ENCODE data around the gene WDR86. TPM values are rescaled to one million over a fixed set of nuclear protein-coding genes. Genes with fewer than 3 reads are reported as not detected.
A peak's percentile ranks its signal among the peaks of the same experiment; 100 is the strongest.

The WDR86 gene, protein sequence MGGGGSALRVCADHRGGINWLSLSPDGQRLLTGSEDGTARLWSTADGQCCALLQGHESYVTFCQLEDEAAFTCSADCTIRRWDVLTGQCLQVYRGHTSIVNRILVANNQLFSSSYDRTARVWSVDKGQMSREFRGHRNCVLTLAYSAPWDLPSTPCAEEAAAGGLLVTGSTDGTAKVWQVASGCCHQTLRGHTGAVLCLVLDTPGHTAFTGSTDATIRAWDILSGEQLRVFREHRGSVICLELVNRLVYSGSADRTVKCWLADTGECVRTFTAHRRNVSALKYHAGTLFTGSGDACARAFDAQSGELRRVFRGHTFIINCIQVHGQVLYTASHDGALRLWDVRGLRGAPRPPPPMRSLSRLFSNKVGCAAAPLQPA
- total RNA-seq, result 19.4 TPM

DNA sequence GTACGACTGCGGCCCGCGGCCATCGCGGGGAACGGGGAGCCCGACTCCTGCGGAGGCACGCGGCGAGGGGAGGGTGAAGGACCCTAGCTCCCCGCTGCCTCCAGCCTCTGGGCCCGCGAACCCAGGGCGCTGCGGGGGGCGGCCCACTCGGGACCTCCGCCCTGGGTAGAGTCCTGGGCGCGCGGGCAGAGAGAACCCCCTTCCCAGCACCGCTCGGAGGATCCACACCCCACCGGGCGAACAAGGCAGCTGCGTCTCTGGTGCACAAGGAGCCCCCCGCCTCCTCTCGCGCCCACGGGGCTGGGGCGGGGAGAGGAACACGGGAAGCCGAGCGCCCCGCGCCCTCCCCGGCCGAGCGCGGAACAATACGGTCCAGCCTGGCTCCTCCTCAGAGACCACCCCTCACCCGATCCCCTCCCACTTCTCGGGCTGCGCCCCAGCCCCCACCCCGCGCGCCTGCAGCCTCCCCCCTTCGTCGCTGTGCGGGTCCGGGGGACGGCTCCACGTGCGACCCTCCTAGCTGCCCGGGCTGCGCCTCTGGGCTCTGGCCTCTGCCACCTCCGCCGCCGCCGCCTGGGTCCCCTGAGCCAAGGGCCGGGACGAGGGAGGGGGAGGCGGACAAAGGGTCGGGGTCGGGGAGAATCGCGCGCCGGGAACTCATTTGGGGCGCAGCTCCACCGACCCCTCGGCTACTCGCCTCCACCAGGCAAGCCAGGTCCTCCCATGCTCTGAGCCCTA lies at the start of gene WDR86:
TSS of gene WDR86 (minus strand) at position 372 of the 738 bp plus-strand sequence. CDS start 449 bp downstream, outside the sequence.
- Histone ChIP-seq H3K27ac (peak within 1 kb of the TSS; percentile 81), H3K4me1 (peaks cover 21% of the 10 kb centered on the region), H3K4me3 (peak within 1 kb of the TSS; percentile 62 to 80), H3K9me3 (no peaks in the 10 kb centered on the region), H3K36me3 (no peaks in the 10 kb centered on the region), H3K27me3 (no peaks in the 10 kb centered on the region)
- TF ChIP-seq POLR2A (IDR thresholded peaks at IDR 0.05), result peak in 1 of 2 donors; percentile 21
- TF ChIP-seq, protein P1, sequence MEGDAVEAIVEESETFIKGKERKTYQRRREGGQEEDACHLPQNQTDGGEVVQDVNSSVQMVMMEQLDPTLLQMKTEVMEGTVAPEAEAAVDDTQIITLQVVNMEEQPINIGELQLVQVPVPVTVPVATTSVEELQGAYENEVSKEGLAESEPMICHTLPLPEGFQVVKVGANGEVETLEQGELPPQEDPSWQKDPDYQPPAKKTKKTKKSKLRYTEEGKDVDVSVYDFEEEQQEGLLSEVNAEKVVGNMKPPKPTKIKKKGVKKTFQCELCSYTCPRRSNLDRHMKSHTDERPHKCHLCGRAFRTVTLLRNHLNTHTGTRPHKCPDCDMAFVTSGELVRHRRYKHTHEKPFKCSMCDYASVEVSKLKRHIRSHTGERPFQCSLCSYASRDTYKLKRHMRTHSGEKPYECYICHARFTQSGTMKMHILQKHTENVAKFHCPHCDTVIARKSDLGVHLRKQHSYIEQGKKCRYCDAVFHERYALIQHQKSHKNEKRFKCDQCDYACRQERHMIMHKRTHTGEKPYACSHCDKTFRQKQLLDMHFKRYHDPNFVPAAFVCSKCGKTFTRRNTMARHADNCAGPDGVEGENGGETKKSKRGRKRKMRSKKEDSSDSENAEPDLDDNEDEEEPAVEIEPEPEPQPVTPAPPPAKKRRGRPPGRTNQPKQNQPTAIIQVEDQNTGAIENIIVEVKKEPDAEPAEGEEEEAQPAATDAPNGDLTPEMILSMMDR (IDR thresholded peaks at IDR 0.05), result no peak
- intact Hi-C loops (cut with DNase I), result no loop called here
- DNase-seq (ENCODE audit: extremely low spot score in 2 of 2), result no peak

DNA sequence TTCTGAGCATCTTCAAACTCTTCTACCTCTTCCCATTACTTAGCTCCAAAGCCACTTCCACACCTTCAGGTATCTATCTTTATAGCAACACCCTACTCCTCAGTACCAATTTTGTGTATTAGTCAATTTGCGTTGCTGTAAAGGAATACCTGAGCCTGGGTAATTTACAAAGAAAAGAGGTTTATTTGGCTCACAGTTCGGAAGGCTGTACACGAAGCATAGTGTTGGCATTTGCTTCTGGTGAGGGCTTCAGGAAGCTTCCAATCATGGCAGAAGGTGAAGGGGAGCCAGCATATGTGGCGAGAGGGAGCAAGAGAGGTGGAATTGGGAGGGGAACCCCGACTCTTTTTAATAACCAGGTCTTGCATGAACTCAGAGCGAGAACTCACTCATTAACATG lies 47.7 kb upstream of the WDR86 start:
- Histone ChIP-seq H3K27me3 (no peaks in the 10 kb centered on the region), H3K9me3 (peaks cover 3% of the 10 kb centered on the region), H3K4me1 (peaks cover 27% of the 10 kb centered on the region), H3K4me3 (no peak overlapping the region), H3K36me3 (no peaks in the 10 kb centered on the region), H3K27ac (no peak overlapping the region)
- no peak for DNase-seq (ENCODE audit: extremely low spot score in 2 of 2)
- TF ChIP-seq POLR2A (IDR thresholded peaks at IDR 0.05) (no peak), POLR2AphosphoS5 (IDR thresholded peaks at IDR 0.05; ENCODE audit: insufficient read depth in 1 of 2, low read depth in 1 of 2) (no peak)
- TF ChIP-seq, protein P1 (IDR thresholded peaks at IDR 0.05), result no peak
- intact Hi-C loops (cut with DNase I), result no loop called here

DNA sequence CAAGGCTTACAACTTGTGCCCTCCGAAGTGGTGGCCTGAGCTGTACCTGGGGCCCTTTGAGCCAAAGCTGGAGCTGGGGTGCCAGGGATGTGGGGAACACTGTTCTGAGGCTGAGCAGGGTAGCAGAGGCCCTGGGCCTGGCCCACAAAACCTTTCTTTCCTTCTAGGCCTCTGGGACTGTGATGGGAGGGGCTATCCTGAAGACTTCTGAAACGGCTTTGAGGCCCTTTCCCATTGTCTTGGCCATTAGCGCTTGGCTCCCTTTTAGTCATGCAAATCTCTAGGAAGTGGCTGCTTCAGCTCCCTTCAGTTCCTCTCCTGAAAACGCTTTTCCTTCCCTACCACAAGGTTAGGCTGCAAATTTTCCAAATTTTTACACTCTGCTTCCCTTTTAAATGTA lies 46.9 kb upstream of the WDR86 start:
- intact Hi-C loops (cut with DNase I), result no loop called here
- Histone ChIP-seq H3K4me1 (peaks cover 27% of the 10 kb centered on the region), H3K9me3 (no peaks in the 10 kb centered on the region), H3K27ac (no peak overlapping the region), H3K4me3 (no peak overlapping the region), H3K27me3 (no peaks in the 10 kb centered on the region), H3K36me3 (no peaks in the 10 kb centered on the region)
- DNase-seq (ENCODE audit: extremely low spot score in 2 of 2), result no peak
- TF ChIP-seq, protein P1 (IDR thresholded peaks at IDR 0.05), result no peak
- TF ChIP-seq POLR2AphosphoS5 (IDR thresholded peaks at IDR 0.05; ENCODE audit: insufficient read depth in 1 of 2, low read depth in 1 of 2) (no peak), POLR2A (IDR thresholded peaks at IDR 0.05) (no peak)

DNA sequence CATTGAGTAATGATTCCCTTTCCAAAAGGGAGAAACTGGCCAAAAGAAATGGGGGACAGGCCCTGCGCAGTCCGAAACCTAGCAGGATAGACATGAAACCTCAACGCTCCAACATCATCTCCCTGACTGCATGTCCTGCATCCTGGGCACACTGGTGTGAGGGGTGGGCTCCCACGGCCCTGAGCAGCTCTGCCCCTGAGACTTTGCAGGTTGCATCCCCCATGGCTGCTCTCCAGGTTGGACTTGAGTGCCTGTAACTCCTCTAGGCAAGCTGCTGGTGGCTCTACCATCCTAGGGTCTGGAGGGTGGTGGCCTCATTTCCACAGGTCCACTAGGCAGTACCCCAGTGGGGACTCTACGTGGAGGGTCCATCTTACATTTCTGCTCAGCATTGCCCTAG lies 46.4 kb upstream of the WDR86 start:
- TF ChIP-seq POLR2AphosphoS5 (IDR thresholded peaks at IDR 0.05; ENCODE audit: insufficient read depth in 1 of 2, low read depth in 1 of 2), result no peak
- TF ChIP-seq, protein P1 (IDR thresholded peaks at IDR 0.05), result no peak
- TF ChIP-seq POLR2A (IDR thresholded peaks at IDR 0.05), result no peak
- H3K27ac ChIP-seq, result no peak overlapping the region
- H3K4me1 ChIP-seq, result peaks cover 24% of the 10 kb centered on the region
- H3K27me3 ChIP-seq, result no peaks in the 10 kb centered on the region
- intact Hi-C loops (cut with DNase I), result no loop called here
- no peak for DNase-seq (ENCODE audit: extremely low spot score in 2 of 2)
- H3K4me3 ChIP-seq, result no peak overlapping the region
- H3K9me3 ChIP-seq, result no peaks in the 10 kb centered on the region
- H3K36me3 ChIP-seq, result no peaks in the 10 kb centered on the region

DNA sequence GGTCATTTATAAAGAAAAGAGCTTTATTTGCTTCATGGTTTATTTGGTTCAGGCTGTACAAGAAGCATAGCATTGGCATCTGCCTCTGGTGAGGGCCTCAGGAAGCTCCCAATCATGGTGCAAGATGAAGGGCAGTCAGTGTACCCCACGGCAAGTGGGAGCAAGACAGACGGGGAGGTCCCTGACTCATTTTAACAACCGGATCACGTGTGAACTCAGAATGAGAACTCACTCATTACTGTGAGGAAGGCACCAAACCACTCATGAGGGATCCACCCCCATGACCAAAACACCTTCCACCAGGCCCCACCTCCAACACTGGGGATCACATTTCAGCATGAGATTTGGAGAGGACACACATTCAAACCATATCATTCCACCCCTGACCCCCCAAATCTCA lies 45.9 kb upstream of the WDR86 start:
- intact Hi-C loops (cut with DNase I), result no loop called here
- TF ChIP-seq POLR2A (IDR thresholded peaks at IDR 0.05) (no peak), POLR2AphosphoS5 (IDR thresholded peaks at IDR 0.05; ENCODE audit: insufficient read depth in 1 of 2, low read depth in 1 of 2) (no peak)
- TF ChIP-seq, protein P1 (IDR thresholded peaks at IDR 0.05), result no peak
- no peak overlapping the region for H3K27ac ChIP-seq
- H3K4me1 ChIP-seq, result peaks cover 18% of the 10 kb centered on the region
- H3K4me3 ChIP-seq, result no peak overlapping the region
- H3K36me3 ChIP-seq, result no peaks in the 10 kb centered on the region
- H3K9me3 ChIP-seq, result no peaks in the 10 kb centered on the region
- peak in 1 of 2 donors; percentile 76 for DNase-seq (ENCODE audit: extremely low spot score in 2 of 2)
- H3K27me3 ChIP-seq, result no peaks in the 10 kb centered on the region

Measured in vagina (tissue), 2 donors.